SK-N-SH (cell line): ENCODE results near the gene ZNF14.

Experiments
- CTCF ChIP-seq: fragments of 200-600 bp; sonication (generic); IDR thresholded peaks from 2 replicates; pipeline ENCODE4 v1.6.1; 2017; ENCODE audit warnings: antibody characterized with exemption, mild to moderate bottlenecking, moderate library complexity
- EP300 ChIP-seq, 2 experiments: IDR thresholded peaks; 2 replicates each; pipeline versions ENCODE4 v1.4.0 to v1.6.1; 2012; ENCODE audit warnings: borderline replicate concordance in 1 of 2, low read depth in 1 of 2, low read length in 1 of 2
- EZH2phosphoT487 ChIP-seq: fragments of 200-600 bp; sonication (generic); IDR thresholded peaks from 2 replicates; pipeline ENCODE4 v1.6.1; 2017; ENCODE audit warnings: low read depth, mixed run types, mild to moderate bottlenecking, antibody characterized with exemption, moderate library complexity, borderline replicate concordance
- MAX ChIP-seq: IDR thresholded peaks from 2 replicates; pipeline ENCODE4 v1.4.0; 2012; ENCODE audit warnings: low read depth
- MEF2A ChIP-seq: IDR thresholded peaks from 2 replicates; pipeline ENCODE4 v1.4.0; 2012; ENCODE audit warnings: low read depth, borderline replicate concordance
- NFIC ChIP-seq: IDR thresholded peaks from 2 replicates; pipeline ENCODE4 v1.4.0; 2012; ENCODE audit warnings: borderline replicate concordance
- POLR2AphosphoS5 ChIP-seq: IDR thresholded peaks from 2 replicates; pipeline ENCODE4 v1.6.1; 2012; ENCODE audit warnings: low read depth, low read length
- REST ChIP-seq: IDR thresholded peaks from 2 replicates; pipeline ENCODE4 v1.6.1; 2012; ENCODE audit warnings: mild to moderate bottlenecking, low read depth, low read length, moderate library complexity
- RFX5 ChIP-seq: IDR thresholded peaks from 2 replicates; pipeline ENCODE4 v1.6.1; 2012; ENCODE audit warnings: mild to moderate bottlenecking, improper control_type of control experiment, low read length
- TAF1 ChIP-seq: IDR thresholded peaks from 2 replicates; pipeline ENCODE4 v1.6.1; 2012; ENCODE audit warnings: low read depth, mild to moderate bottlenecking, low read length, moderate library complexity, borderline replicate concordance
- TEAD4 ChIP-seq: IDR thresholded peaks from 2 replicates; pipeline ENCODE4 v1.4.0; 2012; ENCODE audit warnings: mild to moderate bottlenecking, borderline replicate concordance; ENCODE audit not compliant: insufficient read depth
- USF2 ChIP-seq: fragments of 150-350 bp; IDR thresholded peaks from 2 replicates; pipeline ENCODE4 v1.6.1; 2017; ENCODE audit warnings: antibody characterized with exemption, low read length, low read depth, borderline replicate concordance
- YY1 ChIP-seq: IDR thresholded peaks from 2 replicates; pipeline ENCODE4 v1.4.0; 2012; ENCODE audit warnings: low read depth, mild to moderate bottlenecking

GRCh38 chr19:19670070-19670551 lies 62.8 kb downstream of the ZNF14 start:
- TF ChIP-seq CTCF = no peak
- no peak for TF ChIP-seq NFIC
- no peak for TF ChIP-seq EP300 (IDR thresholded peaks at IDR 0.05; ENCODE audit: borderline replicate concordance in 1 of 2, low read depth in 1 of 2, low read length in 1 of 2)
- no peak for TF ChIP-seq RFX5
- no peak for TF ChIP-seq TEAD4
- TF ChIP-seq MAX = no peak
- no peak for TF ChIP-seq EZH2phosphoT487
- no peak for TF ChIP-seq TAF1
- no peak for TF ChIP-seq YY1
- TF ChIP-seq REST = no peak
- TF ChIP-seq POLR2AphosphoS5 = no peak
- TF ChIP-seq USF2 = no peak
- TF ChIP-seq MEF2A = no peak
